Fibroblast of lung (primary cell): ENCODE results near the gene ID2.

Experiments used
- CTCF ChIP-seq, 2 donors: IDR thresholded peaks in 1 of 2; conservative IDR thresholded peaks in 1 of 2; 1 replicate in 1 of 2; 2 replicates in 1 of 2; pipeline ENCODE4 v1.5.1; 2011 to 2012; ENCODE audit warnings: low read length in 2 of 2, control low read depth in 1 of 2, inconsistent platforms in 1 of 2, low read depth in 1 of 2, mild to moderate bottlenecking in 1 of 2
- EZH2 ChIP-seq: IDR thresholded peaks from 2 replicates; pipeline ENCODE4 v1.5.1; 2012; ENCODE audit warnings: low read length, control low read depth, mild to moderate bottlenecking; ENCODE audit errors: missing control alignments

GRCh38 chr2:8644605-8645175, 37.2 kb upstream of the ID2 start:
- TF ChIP-seq CTCF (conservative IDR thresholded peaks at IDR 0.05 in 1 of 2, IDR thresholded peaks at IDR 0.05 in 1 of 2; ENCODE audit: low read depth in 1 of 2, low read length in 2 of 2) (no peak), EZH2 (no peak)
